ENCODE measurements around the gene GADD45B.

- TF ChIP-seq CTCF (IDR thresholded peaks at IDR 0.05) (no peak), POLR2A (IDR thresholded peaks at IDR 0.05) (no peak)
Measured at GRCh38 chr19:2516727-2517126, 40.8 kb downstream of the GADD45B start.
